Measurements from ENCODE around the gene KLHL35.
A peak's percentile ranks its signal among the peaks of the same experiment; 100 is the strongest.

The KLHL35 gene

DNA sequence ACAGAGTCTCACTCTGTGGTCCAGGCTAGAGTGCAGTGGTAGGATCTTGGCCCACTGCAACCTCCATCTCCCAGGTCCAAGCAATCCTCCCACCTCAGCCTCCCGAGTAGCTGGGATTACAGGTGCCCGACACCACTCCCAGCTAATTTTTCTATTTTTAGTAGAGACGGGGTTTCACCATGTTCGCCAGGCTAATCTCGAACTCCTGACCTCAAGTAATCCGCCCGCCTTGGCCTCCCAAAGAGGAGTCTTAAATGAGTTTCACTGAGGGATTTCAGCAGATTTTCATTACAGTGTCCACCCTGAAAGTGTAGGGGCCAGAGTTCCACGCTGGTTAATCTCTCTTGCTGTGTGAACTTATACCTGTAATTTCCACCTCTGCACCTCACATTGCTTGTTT lies 34.1 kb downstream of the KLHL35 start:
- TF ChIP-seq, protein P1, sequence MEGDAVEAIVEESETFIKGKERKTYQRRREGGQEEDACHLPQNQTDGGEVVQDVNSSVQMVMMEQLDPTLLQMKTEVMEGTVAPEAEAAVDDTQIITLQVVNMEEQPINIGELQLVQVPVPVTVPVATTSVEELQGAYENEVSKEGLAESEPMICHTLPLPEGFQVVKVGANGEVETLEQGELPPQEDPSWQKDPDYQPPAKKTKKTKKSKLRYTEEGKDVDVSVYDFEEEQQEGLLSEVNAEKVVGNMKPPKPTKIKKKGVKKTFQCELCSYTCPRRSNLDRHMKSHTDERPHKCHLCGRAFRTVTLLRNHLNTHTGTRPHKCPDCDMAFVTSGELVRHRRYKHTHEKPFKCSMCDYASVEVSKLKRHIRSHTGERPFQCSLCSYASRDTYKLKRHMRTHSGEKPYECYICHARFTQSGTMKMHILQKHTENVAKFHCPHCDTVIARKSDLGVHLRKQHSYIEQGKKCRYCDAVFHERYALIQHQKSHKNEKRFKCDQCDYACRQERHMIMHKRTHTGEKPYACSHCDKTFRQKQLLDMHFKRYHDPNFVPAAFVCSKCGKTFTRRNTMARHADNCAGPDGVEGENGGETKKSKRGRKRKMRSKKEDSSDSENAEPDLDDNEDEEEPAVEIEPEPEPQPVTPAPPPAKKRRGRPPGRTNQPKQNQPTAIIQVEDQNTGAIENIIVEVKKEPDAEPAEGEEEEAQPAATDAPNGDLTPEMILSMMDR (IDR thresholded peaks at IDR 0.05) = no peak

DNA sequence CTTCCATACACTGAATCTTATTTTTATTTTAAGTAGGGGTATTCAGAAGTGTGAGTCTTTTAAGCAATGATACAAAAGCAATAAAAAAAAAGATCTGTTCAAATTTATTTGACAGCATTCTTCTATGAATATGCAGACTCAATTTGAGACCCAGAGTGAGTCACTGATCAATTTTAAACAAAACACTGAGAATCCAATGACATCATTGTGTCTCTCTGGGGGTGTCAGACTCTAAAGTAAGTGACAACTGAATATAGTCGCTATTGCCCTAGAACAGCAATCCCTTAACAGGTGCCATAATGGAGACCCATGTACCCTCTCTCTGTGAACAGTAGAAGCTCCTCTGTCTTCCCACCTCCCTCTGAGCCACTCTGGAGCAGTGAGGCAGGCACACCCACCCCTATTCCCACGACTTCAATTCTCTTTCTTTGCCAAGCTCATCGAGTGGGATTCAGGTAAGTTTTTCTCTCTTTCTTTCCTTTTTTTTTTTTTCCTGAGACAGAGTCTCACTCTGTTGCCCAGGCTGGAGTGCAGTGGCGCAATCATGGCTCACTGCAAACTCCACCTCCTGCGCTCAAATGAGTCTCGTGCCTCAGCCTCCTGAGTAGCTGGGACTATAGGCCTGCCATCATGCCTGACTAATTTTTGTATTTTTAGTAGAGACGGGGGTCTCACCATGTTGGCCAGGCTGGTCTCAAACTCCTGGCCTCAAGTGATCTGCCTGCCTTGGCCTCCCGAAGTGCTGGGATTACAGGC lies 38.7 kb downstream of the KLHL35 start:
- TF ChIP-seq, protein P1 (IDR thresholded peaks at IDR 0.05) = no peak

DNA sequence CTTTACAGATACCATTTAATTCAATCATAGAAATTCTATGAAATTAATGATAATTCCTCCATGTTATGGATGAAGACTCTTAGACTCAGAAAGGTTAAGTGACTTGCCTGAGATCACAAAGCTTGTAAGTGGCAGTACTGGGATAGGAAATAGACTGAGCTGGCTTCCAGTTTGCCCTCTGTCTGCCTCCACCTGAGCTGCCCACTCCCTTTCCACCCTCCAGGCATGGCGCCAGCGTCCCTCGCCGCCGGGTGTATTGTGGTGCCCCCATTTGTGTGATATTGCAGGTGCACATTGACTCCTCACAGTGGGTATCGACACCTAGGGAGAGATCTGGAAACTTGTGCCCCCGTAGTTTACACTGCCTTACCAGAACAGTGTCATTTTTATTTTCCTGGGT lies 43.1 kb downstream of the KLHL35 start:
- TF ChIP-seq, protein P1 (IDR thresholded peaks at IDR 0.05) = no peak

DNA sequence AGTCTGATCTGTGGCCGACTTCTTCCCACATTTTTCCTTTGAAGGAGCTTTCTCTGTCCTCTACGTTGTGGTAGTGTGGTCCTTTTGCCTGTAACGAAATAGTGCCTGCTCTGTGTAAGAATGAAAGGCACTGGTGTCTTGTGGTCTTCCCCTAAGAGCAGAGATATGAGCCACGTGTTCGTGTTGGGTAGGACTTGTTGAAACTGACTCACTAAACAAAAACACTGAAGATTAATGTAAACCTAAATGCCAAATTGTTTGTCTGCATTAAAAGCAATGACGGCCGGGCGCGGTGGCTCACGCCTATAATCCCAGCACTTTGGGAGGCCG lies 43.8 kb downstream of the KLHL35 start:
- TF ChIP-seq, protein P1 (IDR thresholded peaks at IDR 0.05) = no peak

DNA sequence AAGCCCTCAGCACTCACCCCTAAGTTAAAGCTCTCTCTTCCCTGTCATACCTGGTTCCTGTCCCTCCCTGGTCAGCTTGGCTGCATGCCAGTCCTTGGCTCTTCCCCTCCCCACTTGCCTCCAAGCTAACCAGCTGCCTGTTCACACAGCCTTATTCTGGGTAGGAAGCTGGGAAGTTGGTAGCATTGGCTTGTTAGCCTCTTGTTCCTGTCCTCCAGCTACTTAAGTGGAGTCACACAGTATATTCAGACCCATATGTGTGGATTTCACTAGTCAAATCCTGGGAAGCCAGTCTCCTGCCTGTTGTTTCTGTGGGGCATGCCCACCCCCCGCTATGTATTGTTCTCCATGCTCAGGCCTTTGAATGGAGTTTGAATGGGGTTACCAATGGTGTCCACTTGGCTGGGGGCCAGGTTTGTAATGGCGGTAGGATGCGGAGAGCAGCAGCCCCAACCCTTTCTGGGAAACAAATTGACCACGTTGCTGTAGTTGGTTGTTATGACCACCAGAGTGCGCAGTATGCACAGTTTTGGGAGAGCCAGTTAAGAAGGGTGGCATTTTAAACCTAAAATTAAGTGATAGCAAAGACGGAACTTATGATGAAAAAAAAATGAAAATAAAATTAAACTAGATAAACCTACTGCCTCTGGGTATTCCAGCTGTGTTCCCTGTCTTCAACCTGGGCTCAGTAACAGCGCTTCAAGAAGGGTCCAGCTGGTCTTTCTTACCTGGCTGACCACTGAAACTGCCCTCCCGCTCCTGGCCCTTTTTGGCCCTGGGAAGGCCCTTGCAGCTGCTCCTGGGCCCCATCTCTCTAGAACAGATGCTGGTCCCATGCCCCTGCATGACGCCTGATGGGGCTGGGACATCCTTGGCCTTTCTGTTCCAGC lies 44.4 kb downstream of the KLHL35 start:
- TF ChIP-seq, protein P1 (IDR thresholded peaks at IDR 0.05) = peak; percentile 91

DNA sequence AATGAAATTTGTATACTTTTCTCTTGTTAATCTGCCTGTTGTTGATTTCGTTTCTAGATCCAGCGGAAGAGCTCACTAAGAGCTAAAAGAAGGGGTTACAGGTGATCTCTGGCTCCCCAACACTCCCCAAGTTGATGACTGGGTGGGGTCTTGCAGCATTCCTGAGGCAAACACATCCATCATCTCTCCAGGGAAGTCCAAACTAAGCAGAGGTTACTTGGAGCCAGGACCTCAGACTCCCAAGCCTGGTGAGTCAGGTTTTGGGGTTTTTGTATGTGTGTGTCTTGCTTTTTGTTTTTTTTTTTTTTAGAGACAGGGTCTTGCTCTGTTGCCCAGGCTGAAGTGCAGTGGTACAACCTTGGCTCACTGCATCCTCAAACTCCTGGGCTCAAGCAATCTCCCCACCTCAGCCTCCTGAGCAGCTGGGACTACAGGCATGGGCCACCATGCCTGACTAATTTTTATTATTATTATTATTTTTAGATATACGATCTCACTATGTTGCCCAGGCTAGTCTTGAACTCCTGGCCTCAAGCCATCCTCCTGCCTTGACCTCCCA lies 45.2 kb downstream of the KLHL35 start:
- TF ChIP-seq, protein P1 (IDR thresholded peaks at IDR 0.05) = no peak

DNA sequence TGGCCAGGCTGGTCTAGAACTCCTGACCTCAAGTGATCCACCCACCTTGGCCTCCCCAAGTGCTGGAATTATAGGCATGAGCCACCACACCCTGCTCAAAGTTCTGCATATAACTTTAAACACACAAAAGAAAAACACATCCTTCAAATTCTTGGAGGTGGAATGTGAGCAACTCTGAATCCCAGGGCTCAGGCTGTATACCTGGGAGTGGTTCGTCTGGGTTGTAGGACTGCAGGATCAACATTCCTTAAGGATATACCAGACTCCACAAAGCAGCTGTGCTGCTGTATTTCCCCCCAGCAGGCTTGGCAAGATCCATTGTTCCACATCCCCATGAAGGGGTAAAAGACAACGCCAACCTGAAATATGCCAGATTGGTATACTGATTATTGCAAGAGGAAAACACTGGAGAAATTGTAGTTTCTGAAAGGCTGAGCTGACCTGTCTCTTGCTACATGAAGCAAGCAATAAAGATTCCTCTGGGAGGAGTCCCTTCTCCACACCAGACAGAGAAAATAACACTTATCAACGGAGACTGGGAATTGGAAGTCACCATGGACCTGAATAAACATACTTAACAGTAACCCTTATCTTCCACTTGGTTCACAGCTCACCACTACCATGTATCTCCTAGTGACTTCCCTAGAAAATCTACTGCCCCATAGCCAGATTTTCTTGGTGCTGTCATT lies 45.9 kb downstream of the KLHL35 start:
- TF ChIP-seq, protein P1 (IDR thresholded peaks at IDR 0.05) = no peak
